ENCODE results near the gene PCP2. TPM values are rescaled to one million over a fixed set of nuclear protein-coding genes. Genes with fewer than 3 reads are reported as not detected.

Gene PCP2
- total and polyA plus RNA-seq, 7 donors, result 0.20 TPM; not detected in 6

GRCh38 chr19:7648265-7649014 lies 14.9 kb upstream of the PCP2 start:
- H3K27ac ChIP-seq, result no peak overlapping the region
- H3K27me3 ChIP-seq (ENCODE audit: insufficient read depth in 3 of 3, low read length in 2 of 3), result peaks cover 0 to 4% (median 0%) of the 10 kb centered on the region in 3 donors
- no peaks in the 10 kb centered on the region for H3K9me3 ChIP-seq
- H3K4me3 ChIP-seq, result no peak overlapping the region
- no peak for TF ChIP-seq CTCF (IDR thresholded peaks at IDR 0.05)
- H3K36me3 ChIP-seq (ENCODE audit: insufficient read depth in 1 of 2, low read depth in 1 of 2), result no peaks in the 10 kb centered on the region
- intact Hi-C loops (cut with DNase I), result no loop called here
- no peak for DNase-seq
- 79 to 85% (median 82%) methylated on average over 15 of the region's 15 CpGs for WGBS, 3 donors
- peaks cover 4% of the 10 kb centered on the region for H3K4me1 ChIP-seq
- ATAC-seq, result no peak

- 84 to 91% (median 91%) methylated on average over 25 to 26 of the region's 26 CpGs for WGBS, 3 donors
- H3K4me3 ChIP-seq, result no peak overlapping the region
- peaks cover under 1% of the 10 kb centered on the region for H3K4me1 ChIP-seq
- peaks cover 0 to 4% (median 0%) of the 10 kb centered on the region in 3 donors for H3K27me3 ChIP-seq (ENCODE audit: insufficient read depth in 3 of 3, low read length in 2 of 3)
- no peaks in the 10 kb centered on the region for H3K36me3 ChIP-seq (ENCODE audit: insufficient read depth in 1 of 2, low read depth in 1 of 2)
- intact Hi-C loops (cut with DNase I), result no loop called here
- DNase-seq, result no peak
- H3K27ac ChIP-seq, result no peak overlapping the region
- no peaks in the 10 kb centered on the region for H3K9me3 ChIP-seq
- no peak for ATAC-seq
- TF ChIP-seq CTCF (IDR thresholded peaks at IDR 0.05), result no peak
Observed at GRCh38 chr19:7647156-7647555, 13.6 kb upstream of the PCP2 start.

GRCh38 chr19:7646426-7646700 lies 12.8 kb upstream of the PCP2 start:
- no peak overlapping the region for H3K27ac ChIP-seq
- WGBS, 3 donors, result 66 to 83% (median 81%) methylated on average over 7 to 8 of the region's 8 CpGs
- DNase-seq, result no peak
- H3K27me3 ChIP-seq (ENCODE audit: insufficient read depth in 3 of 3, low read length in 2 of 3), result peaks cover 0 to 4% (median 0%) of the 10 kb centered on the region in 3 donors
- TF ChIP-seq CTCF (IDR thresholded peaks at IDR 0.05), result no peak
- H3K9me3 ChIP-seq, result no peaks in the 10 kb centered on the region
- no peak overlapping the region for H3K4me3 ChIP-seq
- no peaks in the 10 kb centered on the region for H3K36me3 ChIP-seq (ENCODE audit: insufficient read depth in 1 of 2, low read depth in 1 of 2)
- ATAC-seq, result no peak
- no peaks in the 10 kb centered on the region for H3K4me1 ChIP-seq
- intact Hi-C loops (cut with DNase I), result no loop called here

- 54 to 57% (median 57%) methylated on average over 19 to 20 of the region's 20 CpGs for WGBS, 3 donors
- no peak for TF ChIP-seq CTCF (IDR thresholded peaks at IDR 0.05)
- Histone ChIP-seq H3K4me3 (no peak overlapping the region), H3K9me3 (no peaks in the 10 kb centered on the region), H3K36me3 (ENCODE audit: insufficient read depth in 1 of 2, low read depth in 1 of 2) (no peaks in the 10 kb centered on the region), H3K27ac (no peak overlapping the region), H3K27me3 (ENCODE audit: insufficient read depth in 3 of 3, low read length in 2 of 3) (peaks cover 0 to 4% (median 0%) of the 10 kb centered on the region in 3 donors), H3K4me1 (no peaks in the 10 kb centered on the region)
- DNase-seq (no peak), ATAC-seq (no peak)
- intact Hi-C loops (cut with DNase I), result no loop called here
Observed at GRCh38 chr19:7645656-7646425, 12.3 kb upstream of the PCP2 start.

Data from psoas muscle (tissue), 8 donors.